ENCODE results near the gene SP110.

The SP110 gene

DNA sequence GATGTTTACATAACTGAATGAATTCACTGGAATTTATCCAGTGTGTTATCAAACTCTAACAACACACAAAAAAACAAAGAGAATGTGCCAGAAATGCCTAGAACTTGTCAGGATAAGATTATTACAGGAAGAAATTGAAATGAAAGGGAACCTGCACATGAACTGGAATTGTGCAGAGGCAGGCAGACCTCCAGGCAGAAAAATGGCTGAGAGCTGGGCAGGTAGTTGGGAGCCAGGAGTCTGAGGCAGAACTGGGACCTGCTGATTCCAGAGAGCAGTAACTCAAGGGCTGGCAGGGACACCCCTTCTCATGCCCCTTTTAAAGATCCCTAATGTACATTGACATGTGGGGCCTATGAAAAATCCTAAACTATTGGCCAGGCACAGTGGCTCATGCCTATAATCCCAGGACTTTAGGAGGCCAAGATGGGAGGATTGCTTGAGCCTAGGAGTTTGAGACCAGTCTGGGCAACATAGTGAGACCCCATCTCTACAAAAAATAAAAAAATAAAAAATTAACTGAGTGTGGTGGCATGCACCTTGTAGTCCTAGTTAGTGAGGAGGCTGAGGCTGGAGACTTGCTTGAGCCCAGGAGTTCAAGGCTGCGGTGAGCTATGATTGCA is 674 bp upstream of the SP110 start:
- peak overlapping the region; percentile 73 for H3K4me3 ChIP-seq (ENCODE audit: low read depth, low read length)

DNA sequence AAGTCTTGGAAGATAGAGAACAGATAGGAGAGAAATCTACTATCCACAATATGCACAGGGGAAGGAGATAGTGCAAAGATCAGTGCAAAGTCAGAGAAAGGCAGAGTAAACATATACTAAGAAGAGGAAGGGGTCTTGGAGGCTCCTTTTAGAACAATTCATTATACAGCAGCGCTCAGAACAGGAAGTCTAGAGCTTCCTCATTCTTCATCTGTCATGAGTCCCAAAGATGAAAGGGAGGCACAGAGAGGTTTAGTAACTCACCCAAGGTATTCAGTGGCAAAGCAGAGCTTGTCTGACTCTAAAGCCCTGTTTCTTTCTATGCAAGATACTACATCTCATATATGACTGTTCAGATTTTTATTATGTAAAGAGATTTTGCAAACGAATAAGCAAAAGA is 1.4 kb downstream of the SP110 start:
- H3K27ac ChIP-seq, result no peak overlapping the region
- no peaks in the 10 kb centered on the region for H3K79me2 ChIP-seq
- no peak overlapping the region for H3K9ac ChIP-seq
- no peak overlapping the region for H2AFZ ChIP-seq
- H3K9me3 ChIP-seq (ENCODE audit: control insufficient read depth, low read length), result no peaks in the 10 kb centered on the region
- H3K4me1 ChIP-seq, result peaks cover 3% of the 10 kb centered on the region
- H3K4me3 ChIP-seq (ENCODE audit: low read depth, low read length), result no peak overlapping the region
- H3K4me2 ChIP-seq (ENCODE audit: low read length), result peak overlapping the region; percentile 33
- no peaks in the 10 kb centered on the region for H3K27me3 ChIP-seq (ENCODE audit: control insufficient read depth, insufficient read depth, low read length)
- TF ChIP-seq, protein P1, sequence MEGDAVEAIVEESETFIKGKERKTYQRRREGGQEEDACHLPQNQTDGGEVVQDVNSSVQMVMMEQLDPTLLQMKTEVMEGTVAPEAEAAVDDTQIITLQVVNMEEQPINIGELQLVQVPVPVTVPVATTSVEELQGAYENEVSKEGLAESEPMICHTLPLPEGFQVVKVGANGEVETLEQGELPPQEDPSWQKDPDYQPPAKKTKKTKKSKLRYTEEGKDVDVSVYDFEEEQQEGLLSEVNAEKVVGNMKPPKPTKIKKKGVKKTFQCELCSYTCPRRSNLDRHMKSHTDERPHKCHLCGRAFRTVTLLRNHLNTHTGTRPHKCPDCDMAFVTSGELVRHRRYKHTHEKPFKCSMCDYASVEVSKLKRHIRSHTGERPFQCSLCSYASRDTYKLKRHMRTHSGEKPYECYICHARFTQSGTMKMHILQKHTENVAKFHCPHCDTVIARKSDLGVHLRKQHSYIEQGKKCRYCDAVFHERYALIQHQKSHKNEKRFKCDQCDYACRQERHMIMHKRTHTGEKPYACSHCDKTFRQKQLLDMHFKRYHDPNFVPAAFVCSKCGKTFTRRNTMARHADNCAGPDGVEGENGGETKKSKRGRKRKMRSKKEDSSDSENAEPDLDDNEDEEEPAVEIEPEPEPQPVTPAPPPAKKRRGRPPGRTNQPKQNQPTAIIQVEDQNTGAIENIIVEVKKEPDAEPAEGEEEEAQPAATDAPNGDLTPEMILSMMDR (IDR thresholded peaks at IDR 0.05), result no peak
- no peaks in the 10 kb centered on the region for H3K36me3 ChIP-seq (ENCODE audit: control insufficient read depth, insufficient read depth, low read length)

More for the DNA sequence above, 674 bp upstream of the SP110 start:
- Histone ChIP-seq H3K79me2 (no peaks in the 10 kb centered on the region), H3K27ac (peak overlapping the region; percentile 76), H3K4me1 (peaks cover 3% of the 10 kb centered on the region), H3K4me2 (ENCODE audit: low read length) (peak overlapping the region; percentile 78), H2AFZ (peak overlapping the region; percentile 87), H3K36me3 (ENCODE audit: control insufficient read depth, insufficient read depth, low read length) (no peaks in the 10 kb centered on the region), H3K9me3 (ENCODE audit: control insufficient read depth, low read length) (no peaks in the 10 kb centered on the region), H3K27me3 (ENCODE audit: control insufficient read depth, insufficient read depth, low read length) (no peaks in the 10 kb centered on the region), H3K9ac (no peak overlapping the region)
- TF ChIP-seq, protein P1 (IDR thresholded peaks at IDR 0.05), result no peak

DNA sequence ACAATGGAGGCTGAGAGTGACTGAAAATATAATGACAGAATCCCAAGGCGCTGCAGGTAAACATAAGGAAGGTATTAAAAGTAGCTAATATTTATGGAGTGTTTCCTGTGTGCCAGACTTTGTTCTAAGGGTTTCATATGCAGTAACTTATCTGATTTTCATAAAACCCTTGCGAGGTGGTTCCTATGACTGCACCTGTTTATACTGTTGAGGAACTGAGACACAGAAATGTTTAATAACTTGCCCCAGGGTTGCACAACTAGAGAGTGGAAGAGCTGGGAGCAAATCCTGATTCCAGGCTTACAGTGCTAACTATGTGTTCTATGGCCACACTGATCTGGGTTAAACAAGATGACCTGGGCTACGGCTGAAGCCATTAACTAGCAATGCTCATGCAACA is 2.4 kb downstream of the SP110 start:
- no peaks in the 10 kb centered on the region for H3K79me2 ChIP-seq
- H3K9ac ChIP-seq, result no peak overlapping the region
- H3K27me3 ChIP-seq (ENCODE audit: control insufficient read depth, insufficient read depth, low read length), result no peaks in the 10 kb centered on the region
- H3K4me1 ChIP-seq, result peaks cover 3% of the 10 kb centered on the region
- no peak overlapping the region for H3K4me2 ChIP-seq (ENCODE audit: low read length)
- TF ChIP-seq, protein P1 (IDR thresholded peaks at IDR 0.05), result no peak
- no peak overlapping the region for H2AFZ ChIP-seq
- H3K36me3 ChIP-seq (ENCODE audit: control insufficient read depth, insufficient read depth, low read length), result no peaks in the 10 kb centered on the region
- no peak overlapping the region for H3K4me3 ChIP-seq (ENCODE audit: low read depth, low read length)
- H3K9me3 ChIP-seq (ENCODE audit: control insufficient read depth, low read length), result no peaks in the 10 kb centered on the region
- H3K27ac ChIP-seq, result no peak overlapping the region

DNA sequence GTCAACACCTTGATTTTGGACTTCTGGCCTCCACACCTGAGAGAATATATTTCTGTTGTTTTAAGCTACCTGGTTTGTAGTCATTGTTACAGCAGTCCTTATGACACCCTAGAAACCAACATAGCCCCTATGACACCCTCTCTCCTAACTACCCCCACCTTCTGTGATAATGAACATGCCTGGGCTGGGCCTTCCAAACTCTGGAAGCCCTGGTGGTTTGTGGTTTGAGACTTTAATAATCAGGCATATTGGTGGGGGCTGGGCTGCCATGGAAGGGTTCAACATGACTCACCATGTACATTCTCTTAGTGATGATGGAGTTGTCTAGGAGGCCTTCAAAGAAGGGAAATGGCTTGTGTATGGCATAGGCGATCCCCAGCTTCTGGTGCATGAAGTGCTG is 3.3 kb downstream of the SP110 start:
- Histone ChIP-seq H3K27ac (no peak overlapping the region), H3K4me1 (peaks cover 3% of the 10 kb centered on the region), H3K9ac (no peak overlapping the region), H2AFZ (no peak overlapping the region), H3K4me3 (ENCODE audit: low read depth, low read length) (no peak overlapping the region), H3K79me2 (no peaks in the 10 kb centered on the region), H3K4me2 (ENCODE audit: low read length) (no peak overlapping the region), H3K27me3 (ENCODE audit: control insufficient read depth, insufficient read depth, low read length) (no peaks in the 10 kb centered on the region), H3K9me3 (ENCODE audit: control insufficient read depth, low read length) (no peaks in the 10 kb centered on the region), H3K36me3 (ENCODE audit: control insufficient read depth, insufficient read depth, low read length) (no peaks in the 10 kb centered on the region)
- TF ChIP-seq, protein P1 (IDR thresholded peaks at IDR 0.05), result no peak

DNA sequence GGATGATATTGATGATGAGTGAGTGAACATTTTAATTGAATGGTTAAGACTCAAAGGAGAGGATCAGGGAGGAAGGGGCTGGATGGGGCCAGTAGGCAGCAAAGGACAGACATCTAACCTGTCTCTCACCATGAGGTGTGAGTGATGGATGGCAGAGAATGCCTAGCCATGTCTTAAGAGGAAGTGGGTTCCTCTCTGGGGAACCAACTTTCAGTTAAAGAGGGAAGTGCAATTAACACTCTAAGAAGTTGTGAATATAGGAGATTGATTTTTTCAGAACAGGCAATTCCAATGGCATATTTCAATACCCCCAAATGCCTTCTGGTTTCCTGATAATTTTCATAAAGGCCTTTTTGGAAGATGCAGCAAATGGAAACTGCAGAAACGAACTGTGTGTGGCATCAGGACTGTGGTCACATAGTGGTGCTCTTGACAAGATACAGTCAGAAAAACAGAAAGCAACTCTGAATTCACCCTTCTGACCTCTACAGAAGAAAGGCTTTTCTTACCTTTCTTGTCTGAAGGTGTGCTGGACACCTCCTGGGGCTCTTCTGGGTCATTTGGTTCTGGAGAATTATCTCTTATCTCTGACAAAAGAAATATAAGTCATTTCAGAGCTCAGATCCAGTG is 10.2 kb downstream of the SP110 start:
- no peaks in the 10 kb centered on the region for H3K27me3 ChIP-seq (ENCODE audit: control insufficient read depth, insufficient read depth, low read length)
- H3K4me1 ChIP-seq, result no peaks in the 10 kb centered on the region
- H2AFZ ChIP-seq, result no peak overlapping the region
- H3K9me3 ChIP-seq (ENCODE audit: control insufficient read depth, low read length), result no peaks in the 10 kb centered on the region
- H3K27ac ChIP-seq, result no peak overlapping the region
- H3K4me2 ChIP-seq (ENCODE audit: low read length), result no peak overlapping the region
- H3K79me2 ChIP-seq, result no peaks in the 10 kb centered on the region
- H3K4me3 ChIP-seq (ENCODE audit: low read depth, low read length), result no peak overlapping the region
- TF ChIP-seq, protein P1 (IDR thresholded peaks at IDR 0.05), result no peak
- no peaks in the 10 kb centered on the region for H3K36me3 ChIP-seq (ENCODE audit: control insufficient read depth, insufficient read depth, low read length)
- no peak overlapping the region for H3K9ac ChIP-seq
